Measurements from ENCODE around the gene GRPEL1. TPM values are rescaled to one million over a fixed set of nuclear protein-coding genes. Genes with fewer than 3 reads are reported as not detected.

Gene GRPEL1
- total and polyA plus RNA-seq, 4 donors = 9.8 to 98.1 (median 40.2) TPM

DNA sequence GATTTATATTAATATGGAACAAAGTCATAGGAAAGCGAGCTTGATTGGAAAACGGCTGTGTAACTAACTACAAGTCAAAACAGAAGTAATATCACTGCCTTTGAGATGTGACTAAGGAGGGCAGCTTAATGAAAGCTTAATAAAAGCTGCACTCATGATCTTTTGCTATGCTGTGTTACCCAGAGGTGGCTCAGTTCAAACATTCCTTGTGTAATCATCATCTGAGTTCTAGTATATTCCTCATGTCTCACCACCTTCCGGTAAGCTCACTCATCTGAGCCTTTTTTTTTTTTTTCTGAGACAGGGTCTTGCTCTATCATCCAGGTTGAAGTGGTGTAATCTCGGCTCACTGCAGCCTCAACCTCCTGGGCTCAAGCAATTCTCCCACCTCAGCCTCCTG is 5.0 kb downstream of the GRPEL1 start:
- H3K36me3 ChIP-seq (ENCODE audit: control insufficient read depth in 4 of 4, insufficient read depth in 3 of 4, low read depth in 1 of 4, low read length in 3 of 4) = peaks cover 8 to 52% (median 46%) of the 10 kb centered on the region in 4 donors
- H3K9me3 ChIP-seq (ENCODE audit: control insufficient read depth in 4 of 4, low read length in 3 of 4) = no peaks in the 10 kb centered on the region
- peaks cover 7 to 17% (median 9%) of the 10 kb centered on the region in 4 donors for H3K4me1 ChIP-seq (ENCODE audit: control insufficient read depth in 4 of 4, insufficient read depth in 4 of 4, low read length in 3 of 4)
- H3K27me3 ChIP-seq (ENCODE audit: control insufficient read depth in 4 of 4, insufficient read depth in 4 of 4, low read length in 3 of 4) = no peaks in the 10 kb centered on the region
- H3K4me3 ChIP-seq (ENCODE audit: low read depth in 1 of 3, low read length in 3 of 3) = no peak overlapping the region
- TF ChIP-seq FOXA2 (IDR thresholded peaks at IDR 0.05) (no peak), MAX (IDR thresholded peaks at IDR 0.05) (no peak), GABPA (IDR thresholded peaks at IDR 0.05 in 1 of 2, conservative IDR thresholded peaks at IDR 0.05 in 1 of 2) (no peak), FOXA1 (IDR thresholded peaks at IDR 0.05) (no peak), HNF4A (conservative IDR thresholded peaks at IDR 0.05) (no peak), NR2F2 (IDR thresholded peaks at IDR 0.05) (no peak), RAD21 (IDR thresholded peaks at IDR 0.05) (no peak), RXRA (IDR thresholded peaks at IDR 0.05) (no peak), EGR1 (IDR thresholded peaks at IDR 0.05; ENCODE audit: low read depth in 2 of 2) (no peak), YY1 (IDR thresholded peaks at IDR 0.05) (no peak), JUND (IDR thresholded peaks at IDR 0.05) (no peak), TAF1 (conservative IDR thresholded peaks at IDR 0.05) (no peak), SP1 (IDR thresholded peaks at IDR 0.05) (no peak), HNF4G (IDR thresholded peaks at IDR 0.05) (no peak)
- TF ChIP-seq, protein P1, sequence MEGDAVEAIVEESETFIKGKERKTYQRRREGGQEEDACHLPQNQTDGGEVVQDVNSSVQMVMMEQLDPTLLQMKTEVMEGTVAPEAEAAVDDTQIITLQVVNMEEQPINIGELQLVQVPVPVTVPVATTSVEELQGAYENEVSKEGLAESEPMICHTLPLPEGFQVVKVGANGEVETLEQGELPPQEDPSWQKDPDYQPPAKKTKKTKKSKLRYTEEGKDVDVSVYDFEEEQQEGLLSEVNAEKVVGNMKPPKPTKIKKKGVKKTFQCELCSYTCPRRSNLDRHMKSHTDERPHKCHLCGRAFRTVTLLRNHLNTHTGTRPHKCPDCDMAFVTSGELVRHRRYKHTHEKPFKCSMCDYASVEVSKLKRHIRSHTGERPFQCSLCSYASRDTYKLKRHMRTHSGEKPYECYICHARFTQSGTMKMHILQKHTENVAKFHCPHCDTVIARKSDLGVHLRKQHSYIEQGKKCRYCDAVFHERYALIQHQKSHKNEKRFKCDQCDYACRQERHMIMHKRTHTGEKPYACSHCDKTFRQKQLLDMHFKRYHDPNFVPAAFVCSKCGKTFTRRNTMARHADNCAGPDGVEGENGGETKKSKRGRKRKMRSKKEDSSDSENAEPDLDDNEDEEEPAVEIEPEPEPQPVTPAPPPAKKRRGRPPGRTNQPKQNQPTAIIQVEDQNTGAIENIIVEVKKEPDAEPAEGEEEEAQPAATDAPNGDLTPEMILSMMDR (IDR thresholded peaks at IDR 0.05; ENCODE audit: low read depth, low read length, missing input control) = no peak
- TF ChIP-seq, protein P2, sequence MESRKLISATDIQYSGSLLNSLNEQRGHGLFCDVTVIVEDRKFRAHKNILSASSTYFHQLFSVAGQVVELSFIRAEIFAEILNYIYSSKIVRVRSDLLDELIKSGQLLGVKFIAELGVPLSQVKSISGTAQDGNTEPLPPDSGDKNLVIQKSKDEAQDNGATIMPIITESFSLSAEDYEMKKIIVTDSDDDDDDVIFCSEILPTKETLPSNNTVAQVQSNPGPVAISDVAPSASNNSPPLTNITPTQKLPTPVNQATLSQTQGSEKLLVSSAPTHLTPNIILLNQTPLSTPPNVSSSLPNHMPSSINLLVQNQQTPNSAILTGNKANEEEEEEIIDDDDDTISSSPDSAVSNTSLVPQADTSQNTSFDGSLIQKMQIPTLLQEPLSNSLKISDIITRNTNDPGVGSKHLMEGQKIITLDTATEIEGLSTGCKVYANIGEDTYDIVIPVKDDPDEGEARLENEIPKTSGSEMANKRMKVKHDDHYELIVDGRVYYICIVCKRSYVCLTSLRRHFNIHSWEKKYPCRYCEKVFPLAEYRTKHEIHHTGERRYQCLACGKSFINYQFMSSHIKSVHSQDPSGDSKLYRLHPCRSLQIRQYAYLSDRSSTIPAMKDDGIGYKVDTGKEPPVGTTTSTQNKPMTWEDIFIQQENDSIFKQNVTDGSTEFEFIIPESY (IDR thresholded peaks at IDR 0.05) = no peak
- TF ChIP-seq, protein P3, sequence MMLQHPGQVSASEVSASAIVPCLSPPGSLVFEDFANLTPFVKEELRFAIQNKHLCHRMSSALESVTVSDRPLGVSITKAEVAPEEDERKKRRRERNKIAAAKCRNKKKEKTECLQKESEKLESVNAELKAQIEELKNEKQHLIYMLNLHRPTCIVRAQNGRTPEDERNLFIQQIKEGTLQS (IDR thresholded peaks at IDR 0.05) = no peak
- TF ChIP-seq, protein P4, sequence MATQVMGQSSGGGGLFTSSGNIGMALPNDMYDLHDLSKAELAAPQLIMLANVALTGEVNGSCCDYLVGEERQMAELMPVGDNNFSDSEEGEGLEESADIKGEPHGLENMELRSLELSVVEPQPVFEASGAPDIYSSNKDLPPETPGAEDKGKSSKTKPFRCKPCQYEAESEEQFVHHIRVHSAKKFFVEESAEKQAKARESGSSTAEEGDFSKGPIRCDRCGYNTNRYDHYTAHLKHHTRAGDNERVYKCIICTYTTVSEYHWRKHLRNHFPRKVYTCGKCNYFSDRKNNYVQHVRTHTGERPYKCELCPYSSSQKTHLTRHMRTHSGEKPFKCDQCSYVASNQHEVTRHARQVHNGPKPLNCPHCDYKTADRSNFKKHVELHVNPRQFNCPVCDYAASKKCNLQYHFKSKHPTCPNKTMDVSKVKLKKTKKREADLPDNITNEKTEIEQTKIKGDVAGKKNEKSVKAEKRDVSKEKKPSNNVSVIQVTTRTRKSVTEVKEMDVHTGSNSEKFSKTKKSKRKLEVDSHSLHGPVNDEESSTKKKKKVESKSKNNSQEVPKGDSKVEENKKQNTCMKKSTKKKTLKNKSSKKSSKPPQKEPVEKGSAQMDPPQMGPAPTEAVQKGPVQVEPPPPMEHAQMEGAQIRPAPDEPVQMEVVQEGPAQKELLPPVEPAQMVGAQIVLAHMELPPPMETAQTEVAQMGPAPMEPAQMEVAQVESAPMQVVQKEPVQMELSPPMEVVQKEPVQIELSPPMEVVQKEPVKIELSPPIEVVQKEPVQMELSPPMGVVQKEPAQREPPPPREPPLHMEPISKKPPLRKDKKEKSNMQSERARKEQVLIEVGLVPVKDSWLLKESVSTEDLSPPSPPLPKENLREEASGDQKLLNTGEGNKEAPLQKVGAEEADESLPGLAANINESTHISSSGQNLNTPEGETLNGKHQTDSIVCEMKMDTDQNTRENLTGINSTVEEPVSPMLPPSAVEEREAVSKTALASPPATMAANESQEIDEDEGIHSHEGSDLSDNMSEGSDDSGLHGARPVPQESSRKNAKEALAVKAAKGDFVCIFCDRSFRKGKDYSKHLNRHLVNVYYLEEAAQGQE (IDR thresholded peaks at IDR 0.05) = no peak
- WGBS = 94% methylated on average over 4 of the region's 4 CpGs
- no peak overlapping the region for H3K9ac ChIP-seq (ENCODE audit: low read depth in 1 of 2, low read length in 2 of 2)
- no peak for DNase-seq (ENCODE audit: low spot score)
- H3K27ac ChIP-seq (ENCODE audit: low read depth in 1 of 2, low read length in 2 of 2) = no peak overlapping the region
